HCT116 (cell line): Measurements from ENCODE around the gene CCDC82. TPM values are rescaled to one million over a fixed set of nuclear protein-coding genes. Genes with fewer than 3 reads are reported as not detected.

Experiments
- ATAC-seq: fragments of 200-7000 bp; cut with Tn5 transposase; 2 replicates; pipeline ENCODE4 v1.9.1; 2020; ENCODE audit warnings: mild to moderate bottlenecking, moderate library complexity
- BruUV-seq: library from RNA; stranded (reverse); fragments of 400-500 nt; replicated peaks from 2 replicates; lab custom pipeline; 2021; lab: Mats Ljungman, UMichigan
- CTCF ChIA-PET: fragments of 300-600 bp; sonication (Branson Sonifier 250); formaldehyde crosslinking; loops from one replicate; lab custom pipeline; 2021; ENCODE audit warnings: antibody characterized with exemption; lab: Charles Lee
- POLR2A ChIA-PET: fragments of 300-600, 350-600 bp; sonication (Branson Sonifier 250); formaldehyde crosslinking; loops from one replicate; lab custom pipeline; 2021; ENCODE audit warnings: antibody characterized with exemption; lab: Charles Lee
- RAD21 ChIA-PET, 2 experiments: fragments of 300-600 bp; sonication (Branson Sonifier 250); formaldehyde crosslinking; loops; one replicate each; lab custom pipeline; 2023; ENCODE audit warnings: low total read pairs in 2 of 2; ENCODE audit not compliant: uncharacterized antibody in 2 of 2, unreplicated experiment in 2 of 2, low non-redundant PET in 1 of 2; lab: Charles Lee
- DNase-seq: peaks from one replicate; pipeline ENCODE4 v3.0.0-alpha.2; 2010; ENCODE audit warnings: low read depth, low spot score
- H2AFZ ChIP-seq: fragments of 200-600 bp; shearing (Covaris generic), sonication (generic); 2 replicates; pipeline ENCODE4 v1.6.1; 2017; ENCODE audit warnings: low read depth, mixed run types, mixed read lengths, antibody characterized with exemption, low read length; ENCODE audit not compliant: poor library complexity, severe bottlenecking
- H3K27ac ChIP-seq: 2 replicates; pipeline ENCODE4 v1.5.1; 2012; ENCODE audit warnings: low read depth, low read length
- H3K27me3 ChIP-seq: fragments of 200-600 bp; sonication (generic); 2 replicates; pipeline ENCODE4 v1.6.1; 2016; ENCODE audit warnings: mixed run types, low read length, mixed read lengths; ENCODE audit not compliant: insufficient read depth
- H3K36me3 ChIP-seq, 2 experiments: fragments of 200-500 bp in 1 of 2; fragments of 200-600 bp in 1 of 2; sonication (Bioruptor generic) in 1 of 2; sonication (generic) in 1 of 2; 2 replicates each; pipeline versions ENCODE4 v1.5.1 to v1.6.1; 2014 to 2016; ENCODE audit warnings: low read length in 2 of 2, inconsistent platforms in 1 of 2, mixed read lengths in 1 of 2, mixed run types in 1 of 2; ENCODE audit not compliant: insufficient read depth in 2 of 2, control insufficient read depth in 1 of 2
- H3K4me1 ChIP-seq, 2 experiments: fragments of 200-600 bp in 1 of 2; sonication (generic) in 1 of 2; 2 replicates each; pipeline versions ENCODE4 v1.5.1 to v1.6.1; 2012 to 2017; ENCODE audit warnings: low read length in 2 of 2, inconsistent platforms in 1 of 2, mild to moderate bottlenecking in 1 of 2, mixed read lengths in 1 of 2, mixed run types in 1 of 2, moderate library complexity in 1 of 2; ENCODE audit not compliant: insufficient read depth in 2 of 2, control insufficient read depth in 1 of 2
- H3K4me2 ChIP-seq: fragments of 200-600 bp; sonication (generic); 2 replicates; pipeline ENCODE4 v1.6.1; 2017; ENCODE audit warnings: mixed run types, low read length, mixed read lengths
- H3K4me3 ChIP-seq, 2 experiments: fragments of 200-600 bp in 1 of 2; sonication (generic) in 1 of 2; replicated peaks in 1 of 2; 2 replicates each; pipeline ENCODE4 v1.5.1; 2011 to 2016; ENCODE audit warnings: low read length in 2 of 2, control low read depth in 1 of 2, low read depth in 1 of 2, mild to moderate bottlenecking in 1 of 2, mixed read lengths in 1 of 2, mixed run types in 1 of 2
- H3K79me2 ChIP-seq: fragments of 200-600 bp; sonication (generic); 2 replicates; pipeline ENCODE4 v1.6.1; 2017; ENCODE audit warnings: mild to moderate bottlenecking, mixed run types, low read length, moderate library complexity, mixed read lengths; ENCODE audit not compliant: insufficient read depth
- H3K9ac ChIP-seq: fragments of 200-600 bp; sonication (generic); 2 replicates; pipeline ENCODE4 v1.6.1; 2016; ENCODE audit warnings: low read length, mixed read lengths
- H3K9me2 ChIP-seq: fragments of 200-600 bp; sonication (generic), shearing (Covaris generic); 2 replicates; pipeline ENCODE4 v1.6.1; 2017; ENCODE audit warnings: mixed run types, mild to moderate bottlenecking, moderate library complexity; ENCODE audit not compliant: insufficient read depth
- H3K9me3 ChIP-seq, 2 experiments: fragments of 200-500 bp in 1 of 2; fragments of 200-600 bp in 1 of 2; sonication (Bioruptor generic) in 1 of 2; sonication (generic) in 1 of 2; 2 replicates each; pipeline ENCODE4 v1.6.1; 2014 to 2017; ENCODE audit warnings: low read length in 2 of 2, mixed read lengths in 2 of 2, inconsistent platforms in 1 of 2, low read depth in 1 of 2, mild to moderate bottlenecking in 1 of 2, mixed run types in 1 of 2, moderate library complexity in 1 of 2; ENCODE audit not compliant: control insufficient read depth in 1 of 2, insufficient read depth in 1 of 2
- H4K20me1 ChIP-seq: fragments of 200-600 bp; sonication (generic), shearing (Covaris generic); 2 replicates; pipeline ENCODE4 v1.6.1; 2017; ENCODE audit warnings: mixed run types, mild to moderate bottlenecking, moderate library complexity; ENCODE audit not compliant: insufficient read depth
- ATF3 ChIP-seq: IDR thresholded peaks from 2 replicates; pipeline ENCODE4 v1.6.1; 2012
- CBX3 ChIP-seq: IDR thresholded peaks from 2 replicates; pipeline ENCODE4 v1.6.1; 2012; ENCODE audit warnings: low read depth
- CEBPB ChIP-seq: IDR thresholded peaks from 2 replicates; pipeline ENCODE4 v1.6.1; 2012; ENCODE audit warnings: low read depth
- CTCF ChIP-seq, 3 experiments: fragments of 200-600 bp in 1 of 3; sonication (generic) in 1 of 3; IDR thresholded peaks in 2 of 3; conservative IDR thresholded peaks in 1 of 3; 2 replicates each; pipeline ENCODE4 v1.5.1; 2012 to 2017; ENCODE audit warnings: low read depth in 2 of 3, low read length in 2 of 3, antibody characterized with exemption in 1 of 3, borderline replicate concordance in 1 of 3, control low read depth in 1 of 3, mild to moderate bottlenecking in 1 of 3, mixed read lengths in 1 of 3, mixed run types in 1 of 3, moderate library complexity in 1 of 3; ENCODE audit not compliant: insufficient read depth in 1 of 3
- EGR1 ChIP-seq: IDR thresholded peaks from 2 replicates; pipeline ENCODE4 v1.6.1; 2012; ENCODE audit warnings: low read depth
- ELF1 ChIP-seq: IDR thresholded peaks from 2 replicates; pipeline ENCODE4 v1.6.1; 2012; ENCODE audit warnings: low read depth, borderline replicate concordance
- FOSL1 ChIP-seq: IDR thresholded peaks from 2 replicates; pipeline ENCODE4 v1.6.1; 2012; ENCODE audit warnings: low read depth
- JUND ChIP-seq: IDR thresholded peaks from 2 replicates; pipeline ENCODE4 v1.6.1; 2012
- MAX ChIP-seq: IDR thresholded peaks from 2 replicates; pipeline ENCODE4 v1.6.1; 2012
- POLR2A ChIP-seq: IDR thresholded peaks from 2 replicates; pipeline ENCODE4 v1.7.0; 2011; ENCODE audit warnings: borderline replicate concordance; ENCODE audit not compliant: insufficient read depth, insufficient read length; ENCODE audit errors: extremely low read depth
- RAD21 ChIP-seq: IDR thresholded peaks from 2 replicates; pipeline ENCODE4 v1.6.1; 2012; ENCODE audit warnings: low read depth, mild to moderate bottlenecking
- REST ChIP-seq: IDR thresholded peaks from 2 replicates; pipeline ENCODE4 v1.6.1; 2012; ENCODE audit warnings: low read depth
- SP1 ChIP-seq: IDR thresholded peaks from 2 replicates; pipeline ENCODE4 v1.6.1; 2012; ENCODE audit warnings: low read depth
- SRF ChIP-seq: IDR thresholded peaks from 2 replicates; pipeline ENCODE4 v1.6.1; 2012; ENCODE audit warnings: low read depth
- TCF7L2 ChIP-seq: IDR thresholded peaks from 2 replicates; pipeline ENCODE4 v1.7.0; 2011; ENCODE audit warnings: borderline replicate concordance, inconsistent platforms; ENCODE audit not compliant: insufficient read depth, insufficient read length; ENCODE audit errors: extremely low read depth
- ZBTB33 ChIP-seq: IDR thresholded peaks from 2 replicates; pipeline ENCODE4 v1.6.1; 2011; ENCODE audit warnings: mild to moderate bottlenecking, low read length, moderate library complexity; ENCODE audit not compliant: insufficient replicate concordance; ENCODE audit errors: extremely low read depth
- ZFX ChIP-seq: fragments of 450-650 bp; IDR thresholded peaks from 2 replicates; pipeline ENCODE4 v1.6.1; 2017
- ZNF274 ChIP-seq: fragments of 200-500 bp; sonication (Bioruptor generic); IDR thresholded peaks from 2 replicates; pipeline ENCODE4 v1.6.1; 2014; ENCODE audit warnings: mild to moderate bottlenecking, low read depth, low read length, inconsistent platforms
- intact Hi-C: fragments of 100-400 bp; cut with micrococcal nuclease; formaldehyde crosslinking; loops from 2 replicates; pipeline ENCODE4 v1.10.0; 2022
- total RNA-seq: library from RNA; stranded (reverse); gene quantifications from one replicate; pipeline ENCODE4 v1.2.1, GENCODE V29; 2021; ENCODE audit not compliant: unreplicated experiment

CCDC82 gene
- total RNA-seq, 1 experiment from 2014 or later, result 11.2 TPM

GRCh38 chr11:96400697-96401096 lies 11.0 kb upstream of the CCDC82 start:
- ChIA-PET CTCF (no interaction called here), POLR2A (no interaction called here), RAD21 (no interaction called here)
- H3K4me2 ChIP-seq, result no peak overlapping the region
- no peaks in the 10 kb centered on the region for H3K4me1 ChIP-seq
- no peak overlapping the region for H3K27ac ChIP-seq
- no peaks in the 10 kb centered on the region for H3K27me3 ChIP-seq
- H3K4me3 ChIP-seq, result no peak overlapping the region
- no peaks in the 10 kb centered on the region for H3K9me3 ChIP-seq
- intact Hi-C loops, result no loop called here
- DNase-seq, result no peak
- no peak overlapping the region for H3K9ac ChIP-seq
- TF ChIP-seq JUND (no peak), ATF3 (no peak), ZNF274 (no peak), SRF (no peak), ELF1 (no peak), POLR2A (no peak), ZBTB33 (no peak), CEBPB (no peak), REST (no peak), RAD21 (no peak), CBX3 (no peak), SP1 (no peak), ZFX (no peak), FOSL1 (no peak), CTCF (IDR thresholded peaks at IDR 0.05 in 2 of 3, conservative IDR thresholded peaks at IDR 0.05 in 1 of 3; ENCODE audit: borderline replicate concordance in 1 of 3, insufficient read depth in 1 of 3, low read depth in 2 of 3, low read length in 2 of 3) (no peak), TCF7L2 (no peak), EGR1 (no peak), MAX (no peak)
- TF ChIP-seq, all 23 proteins: peak for 0
- no TSS peak for BruUV-seq
- no peaks in the 10 kb centered on the region for H4K20me1 ChIP-seq
- no peak overlapping the region for H2AFZ ChIP-seq
- H3K9me2 ChIP-seq, result no peaks in the 10 kb centered on the region
- ATAC-seq, result no peak
- H3K36me3 ChIP-seq, result no peaks in the 10 kb centered on the region
- no peaks in the 10 kb centered on the region for H3K79me2 ChIP-seq
